Parathyroid adenoma (tissue), 2 donors: ENCODE measurements around the gene KRT77.

Experiments
- H2AFZ ChIP-seq: fragments of 300-600 bp; sonication (generic); one replicate; pipeline ENCODE4 v1.7.0; 2017; ENCODE audit warnings: antibody characterized with exemption, mild to moderate bottlenecking
- H3K27ac ChIP-seq: fragments of 300-600 bp; sonication (generic); one replicate; pipeline ENCODE4 v1.7.0; 2017
- H3K27me3 ChIP-seq: fragments of 300-600 bp; sonication (generic); one replicate; pipeline ENCODE4 v1.7.0; 2017; ENCODE audit warnings: low read length; ENCODE audit not compliant: control insufficient read depth, insufficient read depth
- H3K36me3 ChIP-seq: fragments of 300-600 bp; sonication (generic); one replicate; pipeline ENCODE4 v1.7.0; 2017; ENCODE audit warnings: low read length; ENCODE audit not compliant: control insufficient read depth, insufficient read depth
- H3K4me1 ChIP-seq: fragments of 300-600 bp; sonication (generic); one replicate; pipeline ENCODE4 v1.7.0; 2017; ENCODE audit warnings: control low read depth
- H3K4me2 ChIP-seq: fragments of 300-600 bp; sonication (generic); one replicate; pipeline ENCODE4 v1.7.0; 2017; ENCODE audit warnings: low read length
- H3K4me3 ChIP-seq: fragments of 300-600 bp; sonication (generic); one replicate; pipeline ENCODE4 v1.7.0; 2017; ENCODE audit warnings: low read depth, low read length
- H3K79me2 ChIP-seq: fragments of 300-600 bp; sonication (generic); one replicate; pipeline ENCODE4 v1.7.0; 2017; ENCODE audit warnings: control low read depth
- H3K9ac ChIP-seq: fragments of 300-600 bp; sonication (generic); one replicate; pipeline ENCODE4 v1.7.0; 2017; ENCODE audit warnings: mild to moderate bottlenecking
- H3K9me3 ChIP-seq: fragments of 300-600 bp; sonication (generic); one replicate; pipeline ENCODE4 v1.7.0; 2017; ENCODE audit warnings: low read length; ENCODE audit not compliant: control insufficient read depth
- TF ChIP-seq, protein P1 (sequence below): fragments of 300-600 bp; sonication (generic); IDR thresholded peaks from one replicate; pipeline ENCODE4 v1.7.0; 2017; ENCODE audit warnings: antibody characterized with exemption, mild to moderate bottlenecking
- donor health status: primary hyperparathyroidism.

Gene KRT77

DNA sequence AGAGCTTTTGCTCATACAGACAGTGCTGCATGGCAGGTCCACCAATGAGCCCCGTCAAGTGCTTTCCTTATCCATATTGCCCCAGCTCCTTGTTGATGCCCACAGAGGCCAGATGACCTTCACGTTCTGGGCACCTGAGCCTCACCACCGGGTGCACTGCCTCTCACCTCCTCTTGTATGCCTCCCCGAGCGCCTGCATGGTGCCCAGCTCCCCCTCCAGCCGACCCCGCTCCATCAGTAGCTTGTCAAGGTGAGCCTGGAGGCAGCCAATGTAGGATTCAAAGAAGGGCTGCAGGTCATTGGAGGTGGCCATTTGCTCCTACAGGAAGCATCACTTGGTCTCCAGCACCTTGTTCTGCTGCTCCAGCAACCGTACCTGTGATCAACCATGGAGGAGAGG is 31.8 kb upstream of the KRT77 start:
- Histone ChIP-seq H3K79me2 (no peaks in the 10 kb centered on the region), H2AFZ (no peak overlapping the region), H3K27ac (no peak overlapping the region), H3K4me1 (peaks cover 3% of the 10 kb centered on the region), H3K9ac (no peak overlapping the region), H3K36me3 (no peaks in the 10 kb centered on the region), H3K4me3 (no peak overlapping the region), H3K4me2 (no peak overlapping the region), H3K9me3 (no peaks in the 10 kb centered on the region), H3K27me3 (no peaks in the 10 kb centered on the region)
- TF ChIP-seq, protein P1, sequence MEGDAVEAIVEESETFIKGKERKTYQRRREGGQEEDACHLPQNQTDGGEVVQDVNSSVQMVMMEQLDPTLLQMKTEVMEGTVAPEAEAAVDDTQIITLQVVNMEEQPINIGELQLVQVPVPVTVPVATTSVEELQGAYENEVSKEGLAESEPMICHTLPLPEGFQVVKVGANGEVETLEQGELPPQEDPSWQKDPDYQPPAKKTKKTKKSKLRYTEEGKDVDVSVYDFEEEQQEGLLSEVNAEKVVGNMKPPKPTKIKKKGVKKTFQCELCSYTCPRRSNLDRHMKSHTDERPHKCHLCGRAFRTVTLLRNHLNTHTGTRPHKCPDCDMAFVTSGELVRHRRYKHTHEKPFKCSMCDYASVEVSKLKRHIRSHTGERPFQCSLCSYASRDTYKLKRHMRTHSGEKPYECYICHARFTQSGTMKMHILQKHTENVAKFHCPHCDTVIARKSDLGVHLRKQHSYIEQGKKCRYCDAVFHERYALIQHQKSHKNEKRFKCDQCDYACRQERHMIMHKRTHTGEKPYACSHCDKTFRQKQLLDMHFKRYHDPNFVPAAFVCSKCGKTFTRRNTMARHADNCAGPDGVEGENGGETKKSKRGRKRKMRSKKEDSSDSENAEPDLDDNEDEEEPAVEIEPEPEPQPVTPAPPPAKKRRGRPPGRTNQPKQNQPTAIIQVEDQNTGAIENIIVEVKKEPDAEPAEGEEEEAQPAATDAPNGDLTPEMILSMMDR = no peak

DNA sequence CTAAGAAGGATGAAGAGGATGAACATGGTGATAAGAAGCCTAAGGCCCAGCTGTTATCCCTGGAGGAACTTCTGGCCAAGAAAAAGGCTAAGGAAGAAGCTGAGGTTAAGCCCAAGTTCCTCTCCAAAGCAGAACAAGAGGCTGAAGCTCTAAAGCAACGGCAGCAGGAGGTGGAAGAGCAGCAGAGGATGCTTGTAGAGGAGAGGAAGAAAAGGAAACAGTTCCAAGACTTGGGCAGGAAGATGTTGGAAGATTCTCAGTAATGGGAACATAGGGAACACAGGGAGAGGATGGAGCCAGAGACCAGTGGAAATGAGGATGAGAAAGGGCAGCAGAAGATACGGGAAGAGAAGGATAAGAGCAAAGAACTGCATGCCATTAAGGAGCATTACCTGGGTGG is 27.5 kb upstream of the KRT77 start:
- Histone ChIP-seq H3K79me2 (no peaks in the 10 kb centered on the region), H3K27me3 (no peaks in the 10 kb centered on the region), H3K36me3 (no peaks in the 10 kb centered on the region), H3K9me3 (no peaks in the 10 kb centered on the region), H3K4me1 (no peaks in the 10 kb centered on the region), H3K27ac (no peak overlapping the region), H2AFZ (no peak overlapping the region), H3K4me3 (no peak overlapping the region), H3K9ac (no peak overlapping the region), H3K4me2 (no peak overlapping the region)
- TF ChIP-seq, protein P1 = no peak

DNA sequence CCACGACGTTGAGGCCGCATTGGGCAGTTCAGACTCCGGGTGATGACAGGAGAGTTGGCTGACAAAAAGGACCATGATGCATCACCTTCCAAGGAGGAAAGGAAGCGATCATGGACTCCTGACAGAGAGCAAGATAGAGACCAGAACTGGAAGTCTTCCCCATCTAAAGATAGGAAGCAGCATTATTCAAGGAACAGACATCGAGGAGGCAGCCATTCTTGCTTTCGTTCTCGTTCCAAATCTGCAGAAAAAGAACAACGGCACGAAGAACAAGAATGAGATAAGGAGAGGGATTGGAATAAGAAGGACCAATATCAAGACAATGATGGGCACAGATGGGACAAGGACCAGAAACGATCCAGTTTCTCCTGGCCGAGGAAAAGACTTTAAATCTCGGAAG is 27.1 kb upstream of the KRT77 start:
- H3K27ac ChIP-seq = no peak overlapping the region
- H3K36me3 ChIP-seq = no peaks in the 10 kb centered on the region
- no peaks in the 10 kb centered on the region for H3K27me3 ChIP-seq
- TF ChIP-seq, protein P1 = no peak
- no peaks in the 10 kb centered on the region for H3K4me1 ChIP-seq
- H2AFZ ChIP-seq = no peak overlapping the region
- no peak overlapping the region for H3K4me3 ChIP-seq
- no peak overlapping the region for H3K9ac ChIP-seq
- H3K9me3 ChIP-seq = no peaks in the 10 kb centered on the region
- H3K4me2 ChIP-seq = no peak overlapping the region
- no peaks in the 10 kb centered on the region for H3K79me2 ChIP-seq

DNA sequence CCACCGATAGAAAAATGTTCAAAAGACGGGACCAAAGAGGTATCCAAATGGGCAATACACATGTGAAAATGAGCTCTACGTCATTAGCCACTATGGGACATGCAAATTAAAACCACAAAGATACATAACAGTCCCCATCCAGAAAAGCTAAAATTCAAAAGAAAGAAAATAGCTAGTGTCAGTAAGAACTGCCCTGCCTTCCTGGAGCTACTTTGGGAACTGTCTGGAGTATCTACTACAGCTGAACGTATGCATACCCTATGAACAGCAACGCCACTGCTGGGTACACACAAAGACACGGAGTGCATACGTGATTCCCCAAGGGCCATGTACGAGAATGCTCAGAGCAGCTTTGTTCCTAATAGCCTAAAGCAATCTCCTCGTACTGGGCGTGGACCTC is 25.8 kb upstream of the KRT77 start:
- Histone ChIP-seq H2AFZ (no peak overlapping the region), H3K9me3 (no peaks in the 10 kb centered on the region), H3K9ac (no peak overlapping the region), H3K27me3 (no peaks in the 10 kb centered on the region), H3K36me3 (no peaks in the 10 kb centered on the region), H3K4me3 (no peak overlapping the region), H3K27ac (no peak overlapping the region), H3K4me1 (no peaks in the 10 kb centered on the region), H3K79me2 (no peaks in the 10 kb centered on the region), H3K4me2 (no peak overlapping the region)
- TF ChIP-seq, protein P1 = no peak

DNA sequence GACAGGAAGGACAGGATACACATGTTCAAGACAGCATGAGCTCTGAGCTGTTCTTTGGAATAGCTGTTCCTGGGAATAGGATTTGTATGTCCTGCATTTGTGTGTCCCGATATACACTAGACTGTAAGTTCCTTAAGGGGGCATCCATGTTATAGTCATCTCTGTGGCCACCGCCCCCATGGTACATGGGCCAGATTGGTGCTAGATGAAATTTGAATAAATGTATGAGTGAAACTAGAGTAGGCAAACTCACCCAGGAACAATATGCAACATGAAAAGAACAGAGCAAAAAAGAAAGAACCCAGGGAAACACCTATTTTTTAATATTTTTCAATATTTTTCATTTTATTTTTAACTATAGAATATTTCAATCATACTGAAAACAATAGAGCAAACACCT is 25.1 kb upstream of the KRT77 start:
- Histone ChIP-seq H3K79me2 (no peaks in the 10 kb centered on the region), H3K36me3 (no peaks in the 10 kb centered on the region), H3K9ac (no peak overlapping the region), H3K4me2 (no peak overlapping the region), H3K4me3 (no peak overlapping the region), H3K9me3 (no peaks in the 10 kb centered on the region), H3K27me3 (no peaks in the 10 kb centered on the region), H2AFZ (no peak overlapping the region), H3K4me1 (no peaks in the 10 kb centered on the region), H3K27ac (no peak overlapping the region)
- TF ChIP-seq, protein P1 = no peak
